RWPE1 (cell line): ENCODE results near the gene CCL26.
"Not testable (repeated sequence)": the region's sequence is repeated elsewhere in the genome, so short reads cannot be mapped to it uniquely, and the experiment has no call there.

ENCODE experiments used
- CTCF ChIA-PET: fragments of 350-600 bp; sonication (Branson Sonifier 250); formaldehyde crosslinking; extraction: SDS; loops from one replicate; lab custom pipeline; 2021; lab: Yijun Ruan, JAX
- POLR2A ChIA-PET: fragments of 400-600 bp; formaldehyde crosslinking; extraction: SDS; loops from one replicate; lab custom pipeline; 2020; ENCODE audit warnings: antibody characterized with exemption; ENCODE audit not compliant: low non-redundant PET; lab: Yijun Ruan, JAX
- DNase-seq: peaks from one replicate; pipeline ENCODE4 v3.0.0; 2012; ENCODE audit warnings: low spot score
- H3K27ac ChIP-seq: fragments of 450-650 bp; 2 replicates; pipeline ENCODE4 v1.5.1; 2017
- CTCF ChIP-seq: fragments of 450-650 bp; conservative IDR thresholded peaks from 2 replicates; pipeline ENCODE4 v1.5.1; 2017; ENCODE audit warnings: low read depth, mild to moderate bottlenecking

Gene CCL26

GRCh38 chr7:75732764-75733630, 39.0 kb downstream of the CCL26 start:
- ChIA-PET CTCF (interaction anchor here (0.7 kb wide), 1 partner anchor 16 kb away, joined by 4 read pairs; no protein-coding TSS in a partner anchor), POLR2A (no interaction called here)

DNA sequence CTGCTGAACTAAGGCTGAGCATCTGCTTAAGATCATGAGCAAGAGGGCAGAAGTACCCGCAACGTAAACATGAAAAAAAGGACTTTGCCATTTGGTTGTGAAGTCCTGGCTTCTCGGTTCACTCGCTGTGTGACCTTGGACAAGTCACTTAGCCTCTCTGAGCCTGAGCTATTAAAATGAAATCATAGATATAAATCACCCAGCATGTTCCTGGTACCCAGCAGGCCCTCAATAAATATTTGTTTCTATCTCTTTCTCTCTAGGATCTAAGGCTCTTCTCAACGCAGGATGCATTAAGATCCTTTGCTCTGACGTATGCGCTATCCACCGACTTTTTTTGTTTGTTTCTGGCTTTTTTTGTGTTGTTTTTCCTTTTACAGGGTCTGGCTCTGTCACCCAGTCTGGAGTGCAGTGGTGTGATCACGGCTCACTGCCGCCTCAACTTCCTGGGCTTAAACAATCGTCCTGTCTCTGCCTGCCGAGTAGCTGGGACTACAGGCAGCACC, 39.9 kb downstream of the CCL26 start:
- POLR2A ChIA-PET = no interaction called here
- no peak for DNase-seq
- no peak for TF ChIP-seq CTCF
- H3K27ac ChIP-seq = peak overlapping the region; percentile 85
- CTCF ChIA-PET = no interaction called here

More at GRCh38 chr7:75732764-75733630, 39.0 kb downstream of the CCL26 start:
- no peak for TF ChIP-seq CTCF
- H3K27ac ChIP-seq = peak overlapping the region; percentile 82
- DNase-seq = no peak

- CTCF ChIA-PET = no interaction called here
- TF ChIP-seq CTCF = no peak
- DNase-seq = no peak
- H3K27ac ChIP-seq = peak overlapping the region; percentile 85
- POLR2A ChIA-PET = no interaction called here
These were observed 42.1 kb downstream of the CCL26 start for GRCh38 chr7:75729851-75730274.

DNA sequence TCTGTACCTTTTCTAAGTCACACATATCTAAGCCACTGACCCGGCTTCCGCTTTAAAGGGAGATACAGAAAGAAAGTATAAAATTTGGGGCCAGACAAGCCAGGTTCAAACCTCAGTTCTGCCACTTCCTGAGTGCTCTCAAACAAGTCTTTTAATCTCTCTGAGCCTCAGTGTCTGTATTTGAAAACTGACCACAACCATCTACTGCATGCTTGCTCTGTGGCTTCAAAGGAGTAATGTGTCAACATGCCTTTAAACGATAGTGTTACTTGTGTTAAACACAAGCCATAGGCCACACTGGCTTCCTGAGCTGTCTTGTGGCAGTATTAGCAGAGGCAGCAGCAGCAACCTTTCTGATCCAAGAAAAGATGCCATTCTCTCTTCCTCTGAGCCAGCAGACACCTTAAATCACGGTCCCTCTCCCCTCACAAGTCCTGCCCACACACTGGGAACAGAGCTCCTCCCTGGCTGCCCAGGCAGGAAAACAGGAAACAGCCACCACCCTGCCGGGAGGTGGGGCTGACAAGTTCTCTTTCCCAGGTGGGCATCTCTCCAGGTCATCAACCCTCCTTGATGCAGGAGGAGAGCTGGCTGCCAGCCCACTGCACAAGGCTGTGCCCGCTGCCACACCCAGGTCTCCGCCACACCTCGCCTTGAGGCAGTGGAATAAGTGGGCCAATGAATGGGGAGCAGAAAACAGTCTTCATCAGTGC, 44.0 kb downstream of the CCL26 start:
- no peak for TF ChIP-seq CTCF
- DNase-seq = peak; percentile 84
- peak overlapping the region; percentile 85 for H3K27ac ChIP-seq
- POLR2A ChIA-PET = interaction anchor here (0.6 kb wide), 1 partner anchor 9 kb away, joined by 6 read pairs; no protein-coding TSS in a partner anchor
- CTCF ChIA-PET = no interaction called here

DNA sequence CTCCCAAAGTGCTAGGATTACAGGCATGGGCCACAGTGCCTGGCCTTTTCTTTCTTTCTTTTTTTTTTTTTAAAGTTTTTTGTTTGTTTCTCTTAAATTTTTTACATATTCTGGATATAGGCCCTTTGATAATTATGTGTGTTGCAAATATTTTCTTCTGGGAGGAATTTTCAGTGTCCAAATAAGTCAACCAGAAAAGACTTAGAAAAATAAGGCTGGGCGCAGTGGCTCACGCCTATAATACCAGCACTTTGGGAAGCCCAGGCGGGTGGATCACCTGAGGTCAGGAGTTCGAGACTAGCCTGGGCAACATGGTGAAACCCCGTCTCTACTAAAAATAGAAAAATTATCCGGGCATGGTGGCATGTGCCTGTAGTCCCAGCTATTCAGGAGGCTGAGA, 44.7 kb downstream of the CCL26 start:
- CTCF ChIA-PET, DNase-seq: not testable (repeated sequence)
- POLR2A ChIA-PET = interaction anchor here (0.6 kb wide), 1 partner anchor 9 kb away, joined by 6 read pairs; no protein-coding TSS in a partner anchor
- peak overlapping the region; percentile 85 for H3K27ac ChIP-seq

DNA sequence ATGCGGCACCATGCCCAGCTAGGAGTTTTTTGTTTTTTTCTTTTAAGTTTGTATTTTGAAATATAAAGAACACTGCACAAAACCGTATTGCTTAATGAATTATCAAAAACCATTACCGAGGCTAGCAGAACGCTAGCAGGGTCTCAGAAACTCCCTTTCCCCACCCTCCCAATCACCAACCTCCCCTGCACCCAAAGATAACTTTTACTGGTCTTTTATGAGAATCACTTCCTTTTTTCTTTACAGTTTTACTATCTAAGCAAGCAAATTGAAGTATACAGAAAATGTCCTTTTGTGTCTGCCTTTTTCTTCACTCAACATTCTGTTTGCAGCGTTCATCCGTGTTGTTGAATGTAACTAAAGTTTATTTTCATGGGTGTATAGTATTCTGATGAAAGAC, 46.7 kb downstream of the CCL26 start:
- ChIA-PET CTCF (no interaction called here), POLR2A (no interaction called here)
- no peak for TF ChIP-seq CTCF
- DNase-seq = no peak
- peak overlapping the region; percentile 9 for H3K27ac ChIP-seq
